ENCODE data around the gene NAXE. TPM values are rescaled to one million over a fixed set of nuclear protein-coding genes. Genes with fewer than 3 reads are reported as not detected.
A peak's percentile ranks its signal among the peaks of the same experiment; 100 is the strongest.

The NAXE gene
- total RNA-seq, 1 experiment from 2014 or later: 99.8 TPM

DNA sequence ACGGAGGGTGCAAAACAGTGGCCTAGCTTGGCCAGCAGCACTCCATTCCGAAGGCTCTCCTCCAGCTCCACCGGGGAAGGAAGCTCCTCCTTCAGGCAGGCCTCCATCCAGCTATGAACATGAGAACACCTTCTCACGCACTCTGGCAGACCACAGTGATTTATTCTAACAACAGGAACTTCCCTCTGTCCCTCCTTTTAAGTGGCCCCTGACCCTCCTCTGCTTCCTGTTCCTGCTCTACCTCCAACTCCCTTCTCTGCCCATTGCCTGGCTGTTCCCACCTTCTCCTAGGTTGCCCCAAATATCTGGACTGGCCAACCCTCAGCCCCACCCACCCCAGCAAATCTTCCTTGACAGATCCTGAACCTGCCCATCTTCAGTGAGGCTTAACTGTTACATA lies 25.1 kb upstream of the NAXE start:
- no peak overlapping the region for H3K4me3 ChIP-seq (ENCODE audit: low read depth, low read length)
- Mint-ChIP-seq H3K27ac (ENCODE audit: unreplicated experiment) (no peak overlapping the region), H3K4me1 (ENCODE audit: low read depth, unreplicated experiment) (peaks cover 18% of the 10 kb centered on the region), H3K9me3 (ENCODE audit: unreplicated experiment) (no peaks in the 10 kb centered on the region), H3K36me3 (ENCODE audit: insufficient read depth, unreplicated experiment) (peaks cover 41% of the 10 kb centered on the region), H3K4me3 (ENCODE audit: unreplicated experiment) (no peak overlapping the region), H3K27me3 (ENCODE audit: insufficient read depth, unreplicated experiment) (no peaks in the 10 kb centered on the region)
- TF ChIP-seq, protein P1, sequence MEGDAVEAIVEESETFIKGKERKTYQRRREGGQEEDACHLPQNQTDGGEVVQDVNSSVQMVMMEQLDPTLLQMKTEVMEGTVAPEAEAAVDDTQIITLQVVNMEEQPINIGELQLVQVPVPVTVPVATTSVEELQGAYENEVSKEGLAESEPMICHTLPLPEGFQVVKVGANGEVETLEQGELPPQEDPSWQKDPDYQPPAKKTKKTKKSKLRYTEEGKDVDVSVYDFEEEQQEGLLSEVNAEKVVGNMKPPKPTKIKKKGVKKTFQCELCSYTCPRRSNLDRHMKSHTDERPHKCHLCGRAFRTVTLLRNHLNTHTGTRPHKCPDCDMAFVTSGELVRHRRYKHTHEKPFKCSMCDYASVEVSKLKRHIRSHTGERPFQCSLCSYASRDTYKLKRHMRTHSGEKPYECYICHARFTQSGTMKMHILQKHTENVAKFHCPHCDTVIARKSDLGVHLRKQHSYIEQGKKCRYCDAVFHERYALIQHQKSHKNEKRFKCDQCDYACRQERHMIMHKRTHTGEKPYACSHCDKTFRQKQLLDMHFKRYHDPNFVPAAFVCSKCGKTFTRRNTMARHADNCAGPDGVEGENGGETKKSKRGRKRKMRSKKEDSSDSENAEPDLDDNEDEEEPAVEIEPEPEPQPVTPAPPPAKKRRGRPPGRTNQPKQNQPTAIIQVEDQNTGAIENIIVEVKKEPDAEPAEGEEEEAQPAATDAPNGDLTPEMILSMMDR (IDR thresholded peaks at IDR 0.05; ENCODE audit: insufficient read depth in 1 of 2, low read depth in 1 of 2, low read length in 1 of 2, severe bottlenecking in 1 of 2, unreplicated experiment in 1 of 2): no peak
- 0 out of 2 replicates have a peak, but pooled peaks cover 1% of the 10 kb centered on the region for H3K36me3 ChIP-seq (ENCODE audit: control insufficient read depth, insufficient read depth, low read length)
- H3K9me3 ChIP-seq: no peaks in the 10 kb centered on the region
- H3K4me1 ChIP-seq: peaks cover 16% of the 10 kb centered on the region; the same call in 1 of the 2 replicates
- ChIA-PET CTCF (no interaction called here), POLR2A (interaction anchor here (0.6 kb wide), 1 partner anchor 65 kb away, joined by 8 read pairs; no protein-coding TSS in a partner anchor)
- intact Hi-C loops (cut with micrococcal nuclease; ENCODE audit: unreplicated experiment): no loop called here
- H3K27me3 ChIP-seq (replicated peaks; ENCODE audit: control insufficient read depth, insufficient read depth, low read length): no peaks in the 10 kb centered on the region
- DNase-seq: no peak
- BruUV-seq (replicated peaks): no TSS peak

DNA sequence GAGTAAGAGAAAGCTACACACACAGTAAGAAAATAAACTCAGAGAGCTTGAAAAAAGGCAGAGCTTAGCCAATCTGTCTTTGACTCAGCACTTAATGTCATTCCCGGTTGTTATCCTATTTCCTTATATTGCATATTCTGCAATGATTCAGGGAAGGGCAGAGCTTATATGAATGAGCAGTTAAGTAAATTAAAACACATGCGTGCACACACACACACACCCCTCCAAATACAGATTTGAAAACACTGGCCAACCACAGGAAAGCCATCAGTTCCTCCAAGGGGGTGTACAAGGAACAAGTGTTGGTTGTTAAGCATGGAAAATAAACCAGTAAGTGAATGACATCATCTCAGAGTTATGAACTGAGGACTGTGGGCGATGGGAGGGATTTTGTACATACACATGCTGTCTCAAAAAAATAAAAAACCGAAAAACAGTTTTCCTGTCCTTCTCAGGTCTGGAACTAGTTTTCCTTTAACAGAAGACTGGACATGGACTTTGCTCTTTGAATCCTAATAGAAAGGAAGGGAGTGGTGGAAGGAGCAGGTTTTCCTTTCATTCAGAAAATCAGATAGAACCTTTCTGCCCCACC lies 20.2 kb upstream of the NAXE start:
- peaks cover 18% of the 10 kb centered on the region for H3K4me1 Mint-ChIP-seq (ENCODE audit: low read depth, unreplicated experiment)
- H3K9me3 Mint-ChIP-seq (ENCODE audit: unreplicated experiment): no peaks in the 10 kb centered on the region
- H3K36me3 Mint-ChIP-seq (ENCODE audit: insufficient read depth, unreplicated experiment): peaks cover 26% of the 10 kb centered on the region
- peak overlapping the region; percentile 97 for H3K4me3 Mint-ChIP-seq (ENCODE audit: unreplicated experiment)
- Histone ChIP-seq H3K4me3 (ENCODE audit: low read depth, low read length) (peak overlapping the region; percentile 96), H3K4me1 (peaks cover 15% of the 10 kb centered on the region; the same call in 1 of the 2 replicates), H3K27me3 (replicated peaks; ENCODE audit: control insufficient read depth, insufficient read depth, low read length) (no peaks in the 10 kb centered on the region), H3K36me3 (ENCODE audit: control insufficient read depth, insufficient read depth, low read length) (no peaks in the 10 kb centered on the region), H3K9me3 (no peaks in the 10 kb centered on the region)
- H3K27ac Mint-ChIP-seq (ENCODE audit: unreplicated experiment): peak overlapping the region; percentile 83
- no TSS peak for BruUV-seq (replicated peaks)
- CTCF ChIA-PET: interaction anchor here (1.2 to 1.3 kb wide), 2 partner anchors 70 to 114 kb away, joined by 3 read pairs; no protein-coding TSS in a partner anchor
- TF ChIP-seq, protein P1 (IDR thresholded peaks at IDR 0.05; ENCODE audit: insufficient read depth in 1 of 2, low read depth in 1 of 2, low read length in 1 of 2, severe bottlenecking in 1 of 2, unreplicated experiment in 1 of 2): no peak
- no peak for DNase-seq
- POLR2A ChIA-PET: no interaction called here
- H3K27me3 Mint-ChIP-seq (ENCODE audit: insufficient read depth, unreplicated experiment): no peaks in the 10 kb centered on the region
- intact Hi-C loops (cut with micrococcal nuclease; ENCODE audit: unreplicated experiment): loop anchor here (5.0 kb wide), 1 partner anchor 36 kb away; no protein-coding TSS in a partner anchor

- BruUV-seq (replicated peaks): TSS peak; percentile 80
- no peaks in the 10 kb centered on the region for H3K9me3 ChIP-seq
- no peaks in the 10 kb centered on the region for H3K27me3 ChIP-seq (replicated peaks; ENCODE audit: control insufficient read depth, insufficient read depth, low read length)
- H3K4me1 ChIP-seq: peaks cover 15% of the 10 kb centered on the region; the same call in 1 of the 2 replicates
- Mint-ChIP-seq H3K4me1 (ENCODE audit: low read depth, unreplicated experiment) (peaks cover 18% of the 10 kb centered on the region), H3K4me3 (ENCODE audit: unreplicated experiment) (peak within 1 kb of the TSS; percentile 97), H3K36me3 (ENCODE audit: insufficient read depth, unreplicated experiment) (peaks cover 26% of the 10 kb centered on the region), H3K9me3 (ENCODE audit: unreplicated experiment) (no peaks in the 10 kb centered on the region), H3K27me3 (ENCODE audit: insufficient read depth, unreplicated experiment) (no peaks in the 10 kb centered on the region), H3K27ac (ENCODE audit: unreplicated experiment) (peak within 1 kb of the TSS; percentile 83)
- H3K36me3 ChIP-seq (ENCODE audit: control insufficient read depth, insufficient read depth, low read length): no peaks in the 10 kb centered on the region
- DNase-seq: peak; percentile 91
- ChIA-PET POLR2A (no interaction called here), CTCF (interaction anchor here (1.2 to 1.3 kb wide), 2 partner anchors 71 to 115 kb away, joined by 3 read pairs; no protein-coding TSS in a partner anchor)
- TF ChIP-seq, protein P1 (IDR thresholded peaks at IDR 0.05; ENCODE audit: insufficient read depth in 1 of 2, low read depth in 1 of 2, low read length in 1 of 2, severe bottlenecking in 1 of 2, unreplicated experiment in 1 of 2): no peak
- peak within 1 kb of the TSS; percentile 96 for H3K4me3 ChIP-seq (ENCODE audit: low read depth, low read length)
- intact Hi-C loops (cut with micrococcal nuclease; ENCODE audit: unreplicated experiment): loop anchor here (1.0 to 5.0 kb wide), 2 partner anchors 35 to 69 kb away; no protein-coding TSS in a partner anchor
These were observed 19.5 kb upstream of the NAXE start, which contains the start of gene IQGAP3 for GRCh38 chr1:156571919-156572662. Gene IQGAP3, minus strand, starts transcription at chr1:156572565. Its CDS starts 36 bp downstream, at chr1:156572529.

Measured in Caco-2 (cell line).